ENCODE measurements around the gene MCF2L.

The MCF2L gene

DNA sequence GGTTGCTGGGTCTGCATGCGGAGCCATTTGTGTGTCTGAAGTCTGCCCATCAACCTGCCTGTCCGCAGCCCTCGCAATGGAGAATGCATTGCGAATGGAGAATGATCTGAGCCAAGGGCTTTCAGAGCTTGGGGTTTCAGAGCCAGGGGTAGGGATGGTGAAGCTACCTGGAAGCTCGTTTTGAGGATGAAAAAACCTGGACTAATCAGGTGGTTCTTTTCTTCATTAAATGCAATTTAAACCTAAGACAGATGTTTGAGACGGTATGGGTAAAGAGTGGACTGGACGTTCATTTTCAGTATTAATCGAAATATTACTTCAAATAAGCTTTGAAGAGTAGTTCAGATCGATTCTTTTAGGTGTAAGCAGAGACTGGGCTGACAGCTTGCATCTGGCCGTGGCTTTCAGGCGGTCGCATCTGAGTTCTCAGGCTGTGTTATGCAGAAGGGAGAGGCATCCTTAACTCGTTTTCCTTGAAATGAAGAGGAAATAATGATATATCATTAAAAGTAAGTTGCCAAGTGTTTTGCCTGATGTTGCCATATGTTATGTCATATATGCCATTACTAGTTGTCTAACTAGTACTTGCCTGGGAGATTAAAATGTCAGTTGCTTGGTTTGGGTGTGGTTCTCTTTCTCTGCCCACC, 801 bp downstream of the MCF2L start:
- peak overlapping the region; percentile 67 for H3K4me3 ChIP-seq (ENCODE audit: low read depth, low read length)
- TF ChIP-seq, protein P1, sequence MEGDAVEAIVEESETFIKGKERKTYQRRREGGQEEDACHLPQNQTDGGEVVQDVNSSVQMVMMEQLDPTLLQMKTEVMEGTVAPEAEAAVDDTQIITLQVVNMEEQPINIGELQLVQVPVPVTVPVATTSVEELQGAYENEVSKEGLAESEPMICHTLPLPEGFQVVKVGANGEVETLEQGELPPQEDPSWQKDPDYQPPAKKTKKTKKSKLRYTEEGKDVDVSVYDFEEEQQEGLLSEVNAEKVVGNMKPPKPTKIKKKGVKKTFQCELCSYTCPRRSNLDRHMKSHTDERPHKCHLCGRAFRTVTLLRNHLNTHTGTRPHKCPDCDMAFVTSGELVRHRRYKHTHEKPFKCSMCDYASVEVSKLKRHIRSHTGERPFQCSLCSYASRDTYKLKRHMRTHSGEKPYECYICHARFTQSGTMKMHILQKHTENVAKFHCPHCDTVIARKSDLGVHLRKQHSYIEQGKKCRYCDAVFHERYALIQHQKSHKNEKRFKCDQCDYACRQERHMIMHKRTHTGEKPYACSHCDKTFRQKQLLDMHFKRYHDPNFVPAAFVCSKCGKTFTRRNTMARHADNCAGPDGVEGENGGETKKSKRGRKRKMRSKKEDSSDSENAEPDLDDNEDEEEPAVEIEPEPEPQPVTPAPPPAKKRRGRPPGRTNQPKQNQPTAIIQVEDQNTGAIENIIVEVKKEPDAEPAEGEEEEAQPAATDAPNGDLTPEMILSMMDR (IDR thresholded peaks at IDR 0.05; ENCODE audit: control insufficient read depth, extremely low read depth, insufficient read depth): no peak
- no peak for DNase-seq (ENCODE audit: low read depth)

DNA sequence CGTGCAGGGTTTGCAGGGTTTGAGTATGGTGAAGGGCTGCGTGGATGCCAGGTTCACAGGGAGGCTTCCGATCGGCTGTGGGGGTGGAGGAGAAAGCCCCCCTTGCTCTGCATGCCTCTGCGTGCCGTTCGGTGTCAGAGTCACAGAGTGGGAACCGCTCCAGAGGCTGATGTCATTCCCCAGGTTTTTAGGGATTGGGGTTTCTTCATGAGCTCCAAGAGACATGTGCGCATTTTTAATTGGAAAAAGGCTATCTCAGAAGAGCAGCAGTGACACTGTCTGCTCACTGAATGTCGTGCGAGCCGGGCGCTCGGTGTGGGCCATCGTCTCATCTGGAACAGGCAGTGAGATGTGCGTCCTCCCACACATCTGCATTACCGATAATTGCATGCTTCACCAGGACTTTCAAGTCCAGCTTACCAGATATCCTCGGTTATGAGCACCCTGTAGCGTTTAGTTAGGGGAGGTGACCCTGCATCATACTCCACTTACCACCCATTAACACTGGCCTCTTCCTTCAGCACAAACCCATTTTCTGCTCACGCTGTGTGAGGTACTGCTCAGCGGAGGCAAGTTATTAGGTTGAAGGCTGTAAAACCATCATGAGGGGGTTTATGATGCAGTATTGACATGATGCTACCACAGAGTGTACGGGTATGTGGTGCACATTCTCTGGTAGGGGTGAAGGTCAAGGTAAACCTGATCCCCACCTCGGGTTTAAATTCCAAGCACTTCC, 1.7 kb downstream of the MCF2L start:
- no peak for DNase-seq (ENCODE audit: low read depth)
- no peak overlapping the region for H3K4me3 ChIP-seq (ENCODE audit: low read depth, low read length)
- TF ChIP-seq, protein P1 (IDR thresholded peaks at IDR 0.05; ENCODE audit: control insufficient read depth, extremely low read depth, insufficient read depth): no peak

DNA sequence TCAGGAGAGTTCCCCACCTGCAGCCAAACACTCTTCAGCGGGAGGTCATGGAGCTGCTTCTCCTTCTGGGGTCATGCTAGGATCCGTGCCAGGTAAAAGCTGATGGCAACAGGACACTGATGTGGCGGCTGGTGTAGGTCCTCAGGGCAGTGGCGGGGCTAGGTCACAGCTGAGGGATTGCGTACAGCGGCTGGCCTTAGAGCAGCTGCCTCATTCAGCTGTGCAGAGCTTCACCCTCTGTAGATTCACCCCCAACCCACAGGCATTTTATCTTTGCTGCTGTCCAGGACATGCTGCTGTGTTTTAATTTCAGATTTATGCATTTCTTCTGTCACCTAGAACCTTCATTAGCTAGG, 2.3 kb downstream of the MCF2L start:
- TF ChIP-seq, protein P1 (IDR thresholded peaks at IDR 0.05; ENCODE audit: control insufficient read depth, extremely low read depth, insufficient read depth): no peak
- no peak for DNase-seq (ENCODE audit: low read depth)
- no peak overlapping the region for H3K4me3 ChIP-seq (ENCODE audit: low read depth, low read length)

DNA sequence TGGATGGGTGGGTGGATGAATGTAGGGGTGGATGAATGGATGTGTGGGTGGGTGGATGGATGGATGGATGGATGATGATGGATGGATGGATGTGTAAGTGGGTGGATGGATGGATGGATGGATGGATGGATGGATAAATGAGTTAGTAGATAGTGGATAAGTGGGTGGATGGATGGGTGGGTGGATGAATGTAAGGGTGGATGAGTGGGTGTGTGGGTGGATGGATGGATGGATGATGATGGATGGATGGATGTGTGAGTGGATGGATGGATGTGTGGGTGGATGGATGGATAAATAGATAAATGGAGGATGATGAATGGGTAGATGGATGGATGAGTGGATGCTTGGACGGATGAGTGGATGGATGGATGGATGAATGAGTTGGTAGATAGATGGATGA, 3.2 kb downstream of the MCF2L start:
- TF ChIP-seq, protein P1 (IDR thresholded peaks at IDR 0.05; ENCODE audit: control insufficient read depth, extremely low read depth, insufficient read depth): no peak
- no peak overlapping the region for H3K4me3 ChIP-seq (ENCODE audit: low read depth, low read length)
- no peak for DNase-seq (ENCODE audit: low read depth)

DNA sequence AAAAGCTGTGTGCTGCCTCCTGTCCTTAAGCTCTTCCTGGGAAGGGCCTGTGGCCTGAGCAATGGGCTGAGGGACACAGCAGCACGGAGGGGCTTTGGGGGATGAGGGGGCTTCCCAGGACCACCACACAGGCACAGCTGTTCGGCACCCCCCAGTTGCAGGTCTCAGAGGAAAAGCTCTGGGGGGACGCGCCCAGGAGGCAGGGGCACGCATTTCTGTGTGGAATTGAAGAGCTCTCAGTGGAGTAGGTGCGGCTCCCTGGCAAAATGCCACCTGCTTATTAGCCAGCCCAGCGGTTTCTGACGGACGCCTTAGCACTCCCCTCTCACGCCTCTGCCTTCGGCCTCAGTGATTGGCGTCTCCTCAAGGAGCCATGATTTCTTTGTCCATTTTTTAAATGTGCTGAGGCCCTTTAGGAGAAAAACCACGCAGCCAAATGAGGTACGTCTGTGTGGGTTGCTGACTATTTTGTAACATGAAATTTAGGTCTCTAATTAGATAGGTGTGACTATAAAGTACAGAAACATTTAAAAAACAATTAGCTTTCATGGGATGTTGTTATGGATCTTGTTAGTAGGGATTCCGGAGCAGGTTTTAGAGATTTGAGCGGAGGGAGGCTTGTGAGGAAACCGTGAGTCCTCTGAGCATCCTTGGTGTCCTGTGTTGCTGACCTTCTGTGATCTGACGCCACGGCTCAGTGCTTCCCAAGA, 4.0 kb downstream of the MCF2L start:
- TF ChIP-seq, protein P1 (IDR thresholded peaks at IDR 0.05; ENCODE audit: control insufficient read depth, extremely low read depth, insufficient read depth): no peak
- no peak overlapping the region for H3K4me3 ChIP-seq (ENCODE audit: low read depth, low read length)
- DNase-seq (ENCODE audit: low read depth): no peak

DNA sequence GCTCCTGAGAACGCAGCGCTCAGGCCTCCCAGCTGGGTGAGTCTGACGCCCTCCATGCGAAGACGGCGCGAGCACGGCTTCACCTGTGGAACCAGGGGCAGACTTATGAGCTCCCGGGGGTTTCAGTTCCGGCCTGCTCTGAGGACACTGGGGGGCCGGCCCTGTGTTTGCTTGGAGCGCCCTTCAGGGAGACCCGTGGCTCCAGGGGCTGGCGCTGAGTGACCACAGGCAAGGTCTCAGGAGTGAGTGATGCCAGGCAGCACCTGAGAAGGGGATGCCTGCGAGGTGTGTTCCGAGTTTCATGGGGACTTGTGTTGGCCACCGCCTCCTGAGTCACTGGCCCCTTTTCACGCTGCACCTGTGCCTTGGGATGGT, 4.5 kb downstream of the MCF2L start:
- DNase-seq (ENCODE audit: low read depth): no peak
- H3K4me3 ChIP-seq (ENCODE audit: low read depth, low read length): no peak overlapping the region
- TF ChIP-seq, protein P1 (IDR thresholded peaks at IDR 0.05; ENCODE audit: control insufficient read depth, extremely low read depth, insufficient read depth): no peak
